ENCODE results near the gene KIF11.
"Not testable (repeated sequence)": the region's sequence is repeated elsewhere in the genome, so short reads cannot be mapped to it uniquely, and the experiment has no call there.

Gene KIF11

GRCh38 chr10:92627845-92628480 is 35.0 kb downstream of the KIF11 start:
- TF ChIP-seq, protein P1, sequence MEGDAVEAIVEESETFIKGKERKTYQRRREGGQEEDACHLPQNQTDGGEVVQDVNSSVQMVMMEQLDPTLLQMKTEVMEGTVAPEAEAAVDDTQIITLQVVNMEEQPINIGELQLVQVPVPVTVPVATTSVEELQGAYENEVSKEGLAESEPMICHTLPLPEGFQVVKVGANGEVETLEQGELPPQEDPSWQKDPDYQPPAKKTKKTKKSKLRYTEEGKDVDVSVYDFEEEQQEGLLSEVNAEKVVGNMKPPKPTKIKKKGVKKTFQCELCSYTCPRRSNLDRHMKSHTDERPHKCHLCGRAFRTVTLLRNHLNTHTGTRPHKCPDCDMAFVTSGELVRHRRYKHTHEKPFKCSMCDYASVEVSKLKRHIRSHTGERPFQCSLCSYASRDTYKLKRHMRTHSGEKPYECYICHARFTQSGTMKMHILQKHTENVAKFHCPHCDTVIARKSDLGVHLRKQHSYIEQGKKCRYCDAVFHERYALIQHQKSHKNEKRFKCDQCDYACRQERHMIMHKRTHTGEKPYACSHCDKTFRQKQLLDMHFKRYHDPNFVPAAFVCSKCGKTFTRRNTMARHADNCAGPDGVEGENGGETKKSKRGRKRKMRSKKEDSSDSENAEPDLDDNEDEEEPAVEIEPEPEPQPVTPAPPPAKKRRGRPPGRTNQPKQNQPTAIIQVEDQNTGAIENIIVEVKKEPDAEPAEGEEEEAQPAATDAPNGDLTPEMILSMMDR (IDR thresholded peaks at IDR 0.05; ENCODE audit: borderline replicate concordance, insufficient read depth, low read depth, low read length), result no peak
- H3K4me3 ChIP-seq (ENCODE audit: low read depth, low read length), result no peak overlapping the region

DNA sequence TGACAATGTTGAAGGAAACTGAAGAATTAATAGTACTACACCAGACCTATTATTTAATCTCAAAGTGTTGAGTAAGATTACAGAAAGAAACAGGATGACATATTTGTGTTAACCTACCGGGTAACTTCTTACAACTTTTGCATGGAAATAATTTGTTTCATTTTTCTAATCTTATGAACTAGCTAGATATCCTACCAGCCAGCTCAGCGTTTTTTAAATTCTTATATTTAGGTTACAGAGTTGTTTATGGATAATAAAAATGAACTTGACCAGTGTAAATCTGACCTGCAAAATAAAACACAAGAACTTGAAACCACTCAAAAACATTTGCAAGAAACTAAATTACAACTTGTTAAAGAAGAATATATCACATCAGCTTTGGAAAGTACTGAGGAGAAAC is 37.0 kb downstream of the KIF11 start:
- no peak overlapping the region for H3K4me3 ChIP-seq (ENCODE audit: low read depth, low read length)
- TF ChIP-seq, protein P1 (IDR thresholded peaks at IDR 0.05; ENCODE audit: borderline replicate concordance, insufficient read depth, low read depth, low read length), result no peak

DNA sequence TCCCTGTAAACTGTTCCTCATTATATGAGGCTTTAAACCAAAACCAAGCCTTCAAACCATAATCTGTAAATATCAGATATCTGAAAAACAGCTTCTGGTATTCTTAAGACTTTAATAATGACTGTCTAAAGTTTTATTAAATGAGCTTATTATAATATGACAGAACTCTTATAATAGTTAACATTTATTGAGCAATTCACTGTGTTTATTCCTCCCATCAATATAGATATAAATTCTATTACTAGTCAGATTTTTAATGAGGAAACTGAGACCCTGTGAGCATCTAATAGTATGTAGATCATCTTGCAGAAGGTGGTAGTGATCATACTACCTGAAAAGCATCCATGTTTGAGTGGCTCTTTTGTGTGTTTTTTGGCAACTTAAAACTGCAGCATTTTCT is 45.1 kb downstream of the KIF11 start:
- TF ChIP-seq, protein P1 (IDR thresholded peaks at IDR 0.05; ENCODE audit: borderline replicate concordance, insufficient read depth, low read depth, low read length), result no peak
- no peak overlapping the region for H3K4me3 ChIP-seq (ENCODE audit: low read depth, low read length)

DNA sequence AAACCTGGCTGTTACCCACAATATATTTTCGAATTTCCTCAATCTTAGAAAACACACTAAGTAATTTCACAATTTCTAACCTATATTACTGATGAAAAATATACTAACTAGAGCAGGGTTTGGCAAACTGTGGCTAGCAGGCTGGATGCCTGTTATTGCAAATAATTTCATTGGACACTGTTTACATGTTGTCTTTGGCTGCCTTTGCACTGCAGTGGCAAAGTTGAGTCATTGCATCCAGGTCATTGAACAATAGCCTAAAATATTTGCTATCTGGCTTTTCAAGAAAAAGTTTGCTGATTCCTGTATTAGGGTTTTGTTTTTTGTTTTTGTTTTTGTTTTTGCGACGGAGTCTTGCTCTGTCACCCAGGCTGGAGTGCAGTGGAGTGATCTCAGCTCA is 47.2 kb downstream of the KIF11 start:
- TF ChIP-seq, protein P1 (IDR thresholded peaks at IDR 0.05; ENCODE audit: borderline replicate concordance, insufficient read depth, low read depth, low read length), result 0 out of 2 replicates have a peak, but pooled peaks have one; percentile 10

DNA sequence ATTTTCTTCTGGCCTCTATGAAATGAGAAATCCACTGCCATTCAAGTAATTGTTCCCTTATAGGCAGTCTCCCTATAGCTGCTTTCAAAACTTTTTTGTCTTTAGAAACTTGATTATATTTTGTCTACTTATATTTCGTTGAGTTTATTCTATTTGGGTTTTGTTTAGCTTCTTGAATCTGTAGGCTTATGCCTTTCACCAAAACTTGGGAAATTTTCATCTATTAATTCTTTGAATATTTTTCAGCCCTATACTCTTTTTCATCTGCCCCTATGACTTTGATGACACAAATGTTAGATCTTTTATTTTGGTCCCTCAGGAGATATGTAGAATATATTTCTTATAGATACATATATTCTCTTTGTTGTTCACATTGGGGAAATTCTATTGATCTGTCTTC is 48.6 kb downstream of the KIF11 start:
- H3K4me3 ChIP-seq (ENCODE audit: low read depth, low read length), result no peak overlapping the region
- TF ChIP-seq, protein P1 (IDR thresholded peaks at IDR 0.05; ENCODE audit: borderline replicate concordance, insufficient read depth, low read depth, low read length), result no peak

More for the DNA sequence above, 47.2 kb downstream of the KIF11 start:
- H3K4me3 ChIP-seq (ENCODE audit: low read depth, low read length), result no peak overlapping the region

DNA sequence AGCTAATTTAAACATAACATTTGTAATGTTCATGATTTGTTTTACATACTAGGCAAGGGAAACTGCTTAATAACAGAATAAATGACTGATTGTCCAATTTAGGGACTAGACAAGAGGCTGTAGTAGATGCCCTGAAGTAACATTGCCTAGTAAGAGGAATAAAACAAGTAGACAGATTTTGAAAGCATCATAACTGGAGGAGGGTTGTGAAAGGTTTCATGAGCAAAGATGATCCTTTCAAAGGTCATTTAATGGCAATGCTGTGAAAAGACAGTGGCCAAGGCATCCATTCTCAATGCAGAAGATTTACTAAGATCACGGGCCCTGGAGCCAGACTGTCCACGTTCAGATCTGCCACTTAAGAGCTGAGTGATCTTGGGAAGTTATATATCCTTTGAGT is 52.0 kb downstream of the KIF11 start:
- no peak overlapping the region for H3K4me3 ChIP-seq (ENCODE audit: low read depth, low read length)
- TF ChIP-seq, protein P1 (IDR thresholded peaks at IDR 0.05; ENCODE audit: borderline replicate concordance, insufficient read depth, low read depth, low read length), result no peak

DNA sequence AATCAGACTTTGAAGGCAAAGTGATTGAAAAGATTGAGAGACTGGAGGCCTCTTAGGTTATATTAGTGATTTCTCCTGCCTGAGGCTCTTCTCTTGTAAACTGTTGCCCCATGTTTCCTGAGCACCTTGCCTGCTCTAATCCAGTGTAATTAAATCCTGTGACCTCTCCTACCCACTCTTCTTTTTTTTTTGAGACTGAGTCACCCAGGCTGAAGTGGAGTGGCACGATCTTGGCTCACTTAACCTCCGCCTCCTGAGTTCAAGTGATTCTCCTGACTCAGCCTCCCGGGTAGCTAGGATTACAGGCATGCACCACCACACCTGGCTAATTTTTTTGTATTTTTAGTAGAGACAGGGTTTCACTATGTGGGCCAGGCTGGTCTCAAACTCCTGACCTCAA is 57.9 kb downstream of the KIF11 start:
- not testable (repeated sequence) for H3K4me3 ChIP-seq (ENCODE audit: low read depth, low read length)
